ENCODE data around the gene HEPN1. TPM values are rescaled to one million over a fixed set of nuclear protein-coding genes. Genes with fewer than 3 reads are reported as not detected.

Gene HEPN1
- total and polyA plus RNA-seq, 10 of the 15 experiments (the other 5 are each of a cell fraction or from before 2014, with no cell fraction given) = not detected

- H3K79me2 ChIP-seq (ENCODE audit: control insufficient read depth, insufficient read depth, low read length) = no peaks in the 10 kb centered on the region
- H3K4me2 ChIP-seq (ENCODE audit: control insufficient read depth, insufficient read depth) = no peak overlapping the region
- no TSS peak for BruUV-seq (replicated peaks)
- no peak overlapping the region for H3K4me3 ChIP-seq
- ATAC-seq (no peak), FAIRE-seq (no peak), DNase-seq (ENCODE audit: low read depth, low spot score) (no peak)
- no peaks in the 10 kb centered on the region for H3K4me1 ChIP-seq (ENCODE audit: control insufficient read depth, insufficient read depth, low read length)
- H2AFZ ChIP-seq (ENCODE audit: control insufficient read depth, low read depth, low read length) = no peak overlapping the region
- POLR2A ChIA-PET = no interaction called here
- SMC1A ChIA-PET (ENCODE audit: uncharacterized antibody, unreplicated experiment) = interaction anchor here (1.0 to 1.1 kb wide), 2 partner anchors 9 to 44 kb away, joined by 3 to 4 read pairs; no protein-coding TSS in a partner anchor
- CTCF ChIA-PET = interaction anchor here (1.3 kb wide), 1 partner anchor 12 kb away, joined by 3 read pairs; no protein-coding TSS in a partner anchor
- in situ Hi-C loops (cut with MboI) = no loop called here
- H3K9ac ChIP-seq (ENCODE audit: control insufficient read depth, insufficient read depth, low read length) = no peak overlapping the region
- WGBS (ENCODE audit: insufficient coverage, insufficient replicate concordance, low lambda C conversion rate, missing lambda C conversion rate) = 5% methylated on average over 9 of the region's 9 CpGs
- no peaks in the 10 kb centered on the region; a peak in 1 of 4 replicates for H3K36me3 ChIP-seq (ENCODE audit: control insufficient read depth in 2 of 2, insufficient read depth in 2 of 2, low read length in 1 of 2)
- no peaks in the 10 kb centered on the region for H4K20me1 ChIP-seq (ENCODE audit: control insufficient read depth, insufficient read depth)
- RAD21 ChIA-PET (ENCODE audit: unreplicated experiment) = no interaction called here
- intact Hi-C loops (cut with micrococcal nuclease; ENCODE audit: unreplicated experiment) = no loop called here
- H3K9me3 ChIP-seq (replicated peaks; ENCODE audit: control insufficient read depth, insufficient read depth, low read length) = no peaks in the 10 kb centered on the region
- TF ChIP-seq SMARCA5 (IDR thresholded peaks at IDR 0.05) = no peak
- no peak for TF ChIP-seq MTA2 (IDR thresholded peaks at IDR 0.05; ENCODE audit: low read depth)
- no peak for TF ChIP-seq USF1 (IDR thresholded peaks at IDR 0.05; ENCODE audit: borderline replicate concordance, extremely low read length, insufficient read depth, low read depth, low read length)
- TF ChIP-seq BCLAF1 (IDR thresholded peaks at IDR 0.05) = no peak
- TF ChIP-seq BHLHE40 (IDR thresholded peaks at IDR 0.05; ENCODE audit: borderline replicate concordance in 1 of 2, low read depth in 2 of 2, low read length in 1 of 2) = no peak
- TF ChIP-seq SMAD1 (IDR thresholded peaks at IDR 0.05; ENCODE audit: low read depth, partially characterized antibody) = no peak
- no peak for TF ChIP-seq JUNB (IDR thresholded peaks at IDR 0.05)
- TF ChIP-seq RELB (IDR thresholded peaks at IDR 0.05; ENCODE audit: low read depth) = no peak
- TF ChIP-seq NBN (IDR thresholded peaks at IDR 0.05) = no peak
- TF ChIP-seq RELA (IDR thresholded peaks at IDR 0.05; ENCODE audit: borderline replicate concordance, partially characterized antibody) = no peak
- TF ChIP-seq EGR1 (IDR thresholded peaks at IDR 0.05; ENCODE audit: borderline replicate concordance in 1 of 2, low read depth in 2 of 2, low read length in 2 of 2) = no peak
- TF ChIP-seq RBBP5 (conservative IDR thresholded peaks at IDR 0.05) = no peak
- TF ChIP-seq STAT3 (IDR thresholded peaks at IDR 0.05; ENCODE audit: low read depth, low read length) = no peak
- TF ChIP-seq HDGF (IDR thresholded peaks at IDR 0.05) = no peak
- H3K27me3 ChIP-seq (replicated peaks in 1 of 2; ENCODE audit: control insufficient read depth in 2 of 2, insufficient read depth in 2 of 2, low read length in 1 of 2) = peaks cover 0 to 2% of the 10 kb centered on the region in 2 experiments; a peak in 2 of 4 replicates
- no peak overlapping the region for H3K27ac ChIP-seq (ENCODE audit: control insufficient read depth, insufficient read depth)
Observed at GRCh38 chr11:124890683-124891372, 28.2 kb upstream of the HEPN1 start.

All from GM12878 (cell line).